Pancreas (tissue), 10 donors: ENCODE measurements around the gene BCL6. TPM values are rescaled to one million over a fixed set of nuclear protein-coding genes. Genes with fewer than 3 reads are reported as not detected.

Source experiments
- ATAC-seq, 4 donors: fragments of 200-7000 bp; cut with Tn5 transposase; one replicate each; pipeline versions ENCODE4 v1.8.0 to v1.9.1; 2020; ENCODE audit warnings: mild to moderate bottlenecking in 4 of 4, moderate library complexity in 4 of 4
- DNase-seq, 6 donors: peaks; one replicate each; pipeline ENCODE4 v3.0.0-alpha.2; 2020
- FAIRE-seq: peaks from 2 replicates; lab custom pipeline; 2012; peaks lifted over from hg19 to GRCh38; lab: Jason Lieb, UNC
- H3K27ac ChIP-seq, 4 donors: fragments of 200-600 bp; sonication (generic); 1 replicate in 3 of 4; 2 replicates in 1 of 4; pipeline versions ENCODE4 v1.5.0 to v1.8.0; 2020
- H3K27me3 ChIP-seq, 4 donors: fragments of 200-600 bp; one replicate each; pipeline ENCODE4 v1.8.0; 2021
- H3K36me3 ChIP-seq, 3 donors: fragments of 200-600 bp; sonication (generic) in 1 of 3; one replicate each; pipeline versions ENCODE4 v1.5.0 to v1.8.0; 2020 to 2021
- H3K4me1 ChIP-seq, 3 donors: fragments of 200-600 bp; one replicate each; pipeline ENCODE4 v1.8.0; 2021
- H3K4me3 ChIP-seq, 4 donors: fragments of 200-600 bp; sonication (generic) in 2 of 4; one replicate each; pipeline versions ENCODE4 v1.5.0 to v1.8.0; 2020 to 2021
- H3K9me3 ChIP-seq, 4 donors: fragments of 200-600 bp; one replicate each; pipeline ENCODE4 v1.8.0; 2021
- CTCF ChIP-seq, 4 donors: fragments of 200-600 bp; sonication (generic) in 3 of 4; IDR thresholded peaks; one replicate each; pipeline versions ENCODE4 v1.5.0 to v1.8.0; 2021; ENCODE audit warnings: antibody characterized with exemption in 4 of 4
- WGBS, 2 donors: extraction: QIAGEN DNeasy Blood & Tissue Kit; methylation state at CpG; one replicate each; pipeline ENCODE4 v1.1.7; 2013; 5-methylcytosine and 5-hydroxymethylcytosine counted together
- intact Hi-C, 3 donors: fragments of 100-400 bp; cut with DNase I; formaldehyde crosslinking; loops; one replicate each; pipeline versions ENCODE4 v1.11.1 to v1.14.2; 2022
- polyA plus RNA-seq, 2 donors: library from polyadenylated mRNA; stranded (reverse); fragments of 200-250 nt; gene quantifications; one replicate each; pipeline ENCODE4 v1.2.3, GENCODE V29; 2013
- total RNA-seq, 6 donors: library from RNA; stranded (reverse); fragmentation: NEBNext Ultra II Directional in 4 of 6; extraction: Animal tissue kit (Norgen Biotek cat#: 25700) in 4 of 6; gene quantifications; one replicate each; pipeline versions ENCODE4 v1.2.1 to v1.2.4, GENCODE V29; 2021 to 2023
- donor health status: healthy with polysubstance abuse.
- donor health status: DM: no; HTN: no; CAD: no; lungs with moderate emphysema.
- donor health status: DM: no; HTN: no; CAD: no.
- donor health status: control.
- donor health status: control.
- donor health status: Bipolar disorder and iron deficiency.
- donor health status: DM: yes; HTN: yes; CAD: no.
- donor health status: DM: no; HTN: no; CAD: no.
- donor health status: DM: no; HTN: no; CAD: no.
- donor health status: DM: yes; HTN: yes; CAD: no.

BCL6 gene
- total and polyA plus RNA-seq, 8 donors, result 19.0 to 48.1 (median 30.5) TPM

GRCh38 chr3:187718802-187719201 lies 26.5 kb downstream of the BCL6 start:
- H3K36me3 ChIP-seq, result peaks cover 0 to 34% (median 7%) of the 10 kb centered on the region in 3 donors
- no peak for TF ChIP-seq CTCF (IDR thresholded peaks at IDR 0.05)
- intact Hi-C loops, result no loop called here
- H3K9me3 ChIP-seq, result no peaks in the 10 kb centered on the region
- DNase-seq (no peak), FAIRE-seq (no peak), ATAC-seq (no peak)
- H3K4me1 ChIP-seq, result peaks cover 7 to 10% (median 8%) of the 10 kb centered on the region in 3 donors
- 91 to 97% methylated on average over 5 of the region's 5 CpGs for WGBS, 2 donors
- H3K27me3 ChIP-seq, result no peaks in the 10 kb centered on the region
- H3K27ac ChIP-seq, result no peak overlapping the region
- H3K4me3 ChIP-seq, result no peak overlapping the region

- DNase-seq (no peak), ATAC-seq (no peak), FAIRE-seq (no peak)
- no peaks in the 10 kb centered on the region for H3K9me3 ChIP-seq
- H3K36me3 ChIP-seq, result peaks cover 0 to 21% (median 3%) of the 10 kb centered on the region in 3 donors
- H3K4me3 ChIP-seq, result no peak overlapping the region
- intact Hi-C loops, result no loop called here
- no peak for TF ChIP-seq CTCF (IDR thresholded peaks at IDR 0.05)
- no peaks in the 10 kb centered on the region for H3K27me3 ChIP-seq
- H3K27ac ChIP-seq, result no peak overlapping the region
- H3K4me1 ChIP-seq, result peaks cover 7 to 10% (median 8%) of the 10 kb centered on the region in 3 donors
- WGBS, 2 donors, result 21 to 23% methylated on average over 1 of the region's 1 CpG
Observed at GRCh38 chr3:187717572-187717971, 27.7 kb downstream of the BCL6 start.

- TF ChIP-seq CTCF (IDR thresholded peaks at IDR 0.05), result peak; percentile 83 to 94 (median 88)
- Histone ChIP-seq H3K4me3 (no peak overlapping the region), H3K27me3 (no peaks in the 10 kb centered on the region), H3K36me3 (no peaks in the 10 kb centered on the region), H3K4me1 (peaks cover 0 to under 1% (median 0%) of the 10 kb centered on the region in 3 donors), H3K27ac (no peak overlapping the region), H3K9me3 (no peaks in the 10 kb centered on the region)
- intact Hi-C loops, result no loop called here
- 6 to 9% methylated on average over 4 of the region's 4 CpGs for WGBS, 2 donors
- DNase-seq (peak in 4 of 6 donors; percentile 50 to 84 (median 58)), FAIRE-seq (no peak), ATAC-seq (peak; percentile 91 to 99 (median 96))
Observed at GRCh38 chr3:187714404-187714979, 30.8 kb downstream of the BCL6 start.

GRCh38 chr3:187713504-187713903 lies 31.8 kb downstream of the BCL6 start:
- Histone ChIP-seq H3K36me3 (no peaks in the 10 kb centered on the region), H3K9me3 (no peaks in the 10 kb centered on the region), H3K4me1 (no peaks in the 10 kb centered on the region), H3K4me3 (no peak overlapping the region), H3K27me3 (no peaks in the 10 kb centered on the region), H3K27ac (no peak overlapping the region)
- 78 to 90% methylated on average over 2 of the region's 2 CpGs for WGBS, 2 donors
- FAIRE-seq (no peak), ATAC-seq (peak; percentile 35 to 51 (median 42)), DNase-seq (no peak)
- intact Hi-C loops, result no loop called here
- no peak for TF ChIP-seq CTCF (IDR thresholded peaks at IDR 0.05)

GRCh38 chr3:187709155-187709554 lies 36.1 kb downstream of the BCL6 start:
- FAIRE-seq, result no peak

More at GRCh38 chr3:187709155-187709554, 36.1 kb downstream of the BCL6 start:
- Histone ChIP-seq H3K36me3 (no peaks in the 10 kb centered on the region), H3K27me3 (no peaks in the 10 kb centered on the region), H3K4me1 (no peaks in the 10 kb centered on the region), H3K9me3 (no peaks in the 10 kb centered on the region), H3K4me3 (no peak overlapping the region), H3K27ac (no peak overlapping the region)
- WGBS, 2 donors, result 60 to 69% methylated on average over 4 of the region's 4 CpGs
- DNase-seq (no peak), ATAC-seq (no peak)
- no peak for TF ChIP-seq CTCF (IDR thresholded peaks at IDR 0.05)
- intact Hi-C loops, result no loop called here
